Measurements from ENCODE around the gene AP3B2.
"Not testable (repeated sequence)": the region's sequence is repeated elsewhere in the genome, so short reads cannot be mapped to it uniquely, and the experiment has no call there.

The AP3B2 gene

GRCh38 chr15:82709081-82709420 is 624 bp downstream of the AP3B2 start:
- ChIA-PET POLR2A (no interaction called here), CTCF (interaction anchor here (1.1 kb wide), 1 partner anchor 169 kb away, joined by 3 read pairs; no protein-coding TSS in a partner anchor)
- H3K4me3 ChIP-seq (ENCODE audit: low read depth, low read length) = peak overlapping the region; percentile 64
- no peak for DNase-seq (ENCODE audit: low read depth, low spot score)
- no peak for TF ChIP-seq CTCF (IDR thresholded peaks at IDR 0.05; ENCODE audit: insufficient read depth, low read length, missing control alignments)

GRCh38 chr15:82705856-82706255 is 3.8 kb downstream of the AP3B2 start:
- CTCF ChIA-PET; POLR2A ChIA-PET; DNase-seq (ENCODE audit: low read depth, low spot score); H3K4me3 ChIP-seq (ENCODE audit: low read depth, low read length): not testable (repeated sequence)

- CTCF ChIA-PET = no interaction called here
- H3K4me3 ChIP-seq (ENCODE audit: low read depth, low read length) = no peak overlapping the region
- TF ChIP-seq CTCF (IDR thresholded peaks at IDR 0.05; ENCODE audit: insufficient read depth, low read length, missing control alignments) = no peak
- DNase-seq (ENCODE audit: low read depth, low spot score) = no peak
- POLR2A ChIA-PET = no interaction called here
Measured at GRCh38 chr15:82699726-82700125, 9.9 kb downstream of the AP3B2 start.

GRCh38 chr15:82698711-82699345 is 10.8 kb downstream of the AP3B2 start:
- TF ChIP-seq CTCF (IDR thresholded peaks at IDR 0.05; ENCODE audit: insufficient read depth, low read length, missing control alignments) = no peak
- no peak overlapping the region for H3K4me3 ChIP-seq (ENCODE audit: low read depth, low read length)
- no peak for DNase-seq (ENCODE audit: low read depth, low spot score)
- POLR2A ChIA-PET = no interaction called here
- CTCF ChIA-PET = no interaction called here

GRCh38 chr15:82697735-82698407 is 11.8 kb downstream of the AP3B2 start:
- ChIA-PET POLR2A (no interaction called here), CTCF (no interaction called here)
- no peak for TF ChIP-seq CTCF (IDR thresholded peaks at IDR 0.05; ENCODE audit: insufficient read depth, low read length, missing control alignments)
- no peak for DNase-seq (ENCODE audit: low read depth, low spot score)
- H3K4me3 ChIP-seq (ENCODE audit: low read depth, low read length) = no peak overlapping the region

- no peak for TF ChIP-seq CTCF (IDR thresholded peaks at IDR 0.05; ENCODE audit: insufficient read depth, low read length, missing control alignments)
- POLR2A ChIA-PET = no interaction called here
- no peak for DNase-seq (ENCODE audit: low read depth, low spot score)
- no peak overlapping the region for H3K4me3 ChIP-seq (ENCODE audit: low read depth, low read length)
- CTCF ChIA-PET = no interaction called here
Measured at GRCh38 chr15:82692171-82692570, 17.5 kb downstream of the AP3B2 start.

- TF ChIP-seq CTCF (IDR thresholded peaks at IDR 0.05; ENCODE audit: insufficient read depth, low read length, missing control alignments) = no peak
- no peak for DNase-seq (ENCODE audit: low read depth, low spot score)
- ChIA-PET CTCF (no interaction called here), POLR2A (no interaction called here)
- no peak overlapping the region for H3K4me3 ChIP-seq (ENCODE audit: low read depth, low read length)
Measured at GRCh38 chr15:82689147-82689546, 20.5 kb downstream of the AP3B2 start.

All from AG04449 (cell line).